Stimulated activated CD4-positive, alpha-beta T cell treated with anti-CD3 and anti-CD28 coated beads, Interleukin-4, amount 100 ng/mL, for 48 hours (primary cell): ENCODE results near the gene IFNAR2.
"Not testable (repeated sequence)": the region's sequence is repeated elsewhere in the genome, so short reads cannot be mapped to it uniquely, and the experiment has no call there.

Experiments
- DNase-seq, 2 donors: peaks; one replicate each; pipeline ENCODE4 v3.0.0-alpha.2; 2020; ENCODE audit warnings: low read depth in 2 of 2

The IFNAR2 gene

GRCh38 chr21:33214056-33214455 is 15.7 kb upstream of the IFNAR2 start:
- DNase-seq = no peak

- no peak for DNase-seq
These were observed 12.6 kb upstream of the IFNAR2 start for GRCh38 chr21:33217138-33217520.

- DNase-seq = no peak
These were observed 10.4 kb upstream of the IFNAR2 start for GRCh38 chr21:33219300-33219699.

- no peak for DNase-seq
These were observed 9.8 kb upstream of the IFNAR2 start for GRCh38 chr21:33219954-33220353.

GRCh38 chr21:33225376-33225775 is 4.4 kb upstream of the IFNAR2 start:
- not testable (repeated sequence) for DNase-seq

- no peak for DNase-seq
These were observed 1.3 kb upstream of the IFNAR2 start for GRCh38 chr21:33228455-33228854.

- no peak for DNase-seq
These were observed 497 bp upstream of the IFNAR2 start for GRCh38 chr21:33229099-33229783.

GRCh38 chr21:33230545-33231324 is 997 bp downstream of the IFNAR2 start:
- DNase-seq = no peak

- peak; percentile 29 to 44 for DNase-seq
These were observed 1.8 kb downstream of the IFNAR2 start for GRCh38 chr21:33231526-33231925.

GRCh38 chr21:33232291-33233034 is 2.7 kb downstream of the IFNAR2 start:
- DNase-seq = no peak

- DNase-seq = no peak
These were observed 5.1 kb downstream of the IFNAR2 start for GRCh38 chr21:33234635-33235520.

GRCh38 chr21:33236013-33236686 is 6.4 kb downstream of the IFNAR2 start:
- no peak for DNase-seq

- DNase-seq = no peak
These were observed 7.0 kb downstream of the IFNAR2 start for GRCh38 chr21:33236766-33237165.

- no peak for DNase-seq
These were observed 7.7 kb downstream of the IFNAR2 start for GRCh38 chr21:33237486-33237885.

- no peak for DNase-seq
These were observed 8.4 kb downstream of the IFNAR2 start for GRCh38 chr21:33238146-33238545.

- no peak for DNase-seq
These were observed 9.0 kb downstream of the IFNAR2 start for GRCh38 chr21:33238565-33239255.

GRCh38 chr21:33239559-33240127 is 9.9 kb downstream of the IFNAR2 start:
- not testable (repeated sequence) for DNase-seq

- no peak for DNase-seq
These were observed 10.7 kb downstream of the IFNAR2 start for GRCh38 chr21:33240404-33240803.

- no peak for DNase-seq
These were observed 12.1 kb downstream of the IFNAR2 start for GRCh38 chr21:33241846-33242245.

GRCh38 chr21:33242846-33243245 is 13.1 kb downstream of the IFNAR2 start:
- DNase-seq = not testable (repeated sequence)
